LNCAP (cell line): ENCODE results near the gene CDH13.

Experiments used
- CTCF ChIP-seq: fragments of 450-650 bp; IDR thresholded peaks from 2 replicates; pipeline ENCODE4 v1.5.1; 2017; ENCODE audit warnings: mild to moderate bottlenecking

The CDH13 gene

DNA sequence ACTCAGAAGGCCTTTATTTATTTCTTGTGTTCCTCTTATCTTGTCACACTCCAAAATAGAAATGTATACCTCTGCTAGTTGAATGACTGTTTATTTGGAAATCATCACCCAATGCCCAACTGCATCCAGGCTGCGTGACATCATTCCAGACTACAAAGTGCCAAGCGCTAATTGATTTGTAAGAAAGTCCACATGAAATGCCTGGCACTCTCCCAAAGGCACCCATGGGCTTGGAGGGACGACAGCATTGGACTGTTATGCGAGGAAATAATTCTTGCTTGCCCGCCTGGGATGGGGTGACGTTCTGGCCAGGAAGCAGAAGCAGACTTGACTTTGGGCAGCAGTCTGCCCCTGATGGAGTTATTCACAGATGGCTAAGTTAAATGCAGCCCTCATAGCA lies 165.9 kb downstream of the CDH13 start:
- no peak for TF ChIP-seq CTCF

DNA sequence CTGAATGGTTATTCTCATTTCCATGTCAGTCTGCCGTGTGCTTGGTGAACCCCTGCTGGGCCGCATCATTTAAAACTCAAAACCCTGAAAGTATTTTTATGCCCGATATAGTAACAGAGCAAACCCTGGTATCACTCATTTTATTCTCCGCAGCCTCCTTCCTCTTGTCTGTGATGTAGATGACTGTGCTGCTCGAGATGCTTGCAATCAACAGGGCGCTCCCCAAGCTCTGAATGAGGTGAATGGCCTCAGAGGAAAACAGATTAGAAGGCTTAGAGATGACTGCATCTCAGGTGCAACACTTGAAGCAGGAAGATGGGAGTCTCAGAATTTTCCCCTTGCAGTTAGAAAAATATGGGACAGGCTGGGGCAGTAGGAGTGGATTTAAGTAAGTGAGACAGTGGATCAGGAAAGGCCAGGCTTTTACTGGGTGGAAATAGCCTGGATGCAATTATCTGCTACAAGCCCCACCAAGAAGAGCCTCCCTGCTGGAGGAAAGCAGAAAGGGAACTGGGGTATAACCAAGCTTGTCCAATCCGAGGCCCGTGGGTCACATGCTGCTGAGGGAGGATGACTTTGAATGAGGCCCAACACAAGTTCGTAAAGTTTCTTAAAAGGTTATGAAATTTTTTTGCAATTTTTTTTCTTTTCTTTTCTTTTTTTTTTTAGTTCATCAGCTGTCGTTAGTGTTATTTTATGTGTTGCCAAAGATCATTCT lies 166.9 kb downstream of the CDH13 start:
- no peak for TF ChIP-seq CTCF

DNA sequence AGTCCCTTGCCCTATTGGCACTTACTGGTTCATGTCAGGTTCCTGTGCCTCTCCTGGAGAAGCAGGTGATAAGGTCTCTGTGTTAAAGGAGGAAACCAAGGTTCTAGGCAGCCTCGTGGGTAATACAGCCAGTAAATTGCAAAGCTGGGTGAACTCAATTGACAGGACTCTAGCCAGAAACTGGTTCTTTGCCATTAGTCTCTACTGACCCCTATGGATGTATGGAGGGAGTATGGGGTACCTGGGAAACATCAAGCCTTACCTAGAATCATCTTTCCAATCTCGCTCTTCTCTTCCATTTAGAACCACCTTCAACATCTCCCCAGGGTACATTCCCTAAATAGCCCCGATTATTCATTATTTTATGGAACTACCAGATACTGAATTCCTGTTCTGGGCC lies 169.3 kb downstream of the CDH13 start:
- no peak for TF ChIP-seq CTCF

- no peak for TF ChIP-seq CTCF
Observed at GRCh38 chr16:82801361-82801760, 174.6 kb downstream of the CDH13 start.

DNA sequence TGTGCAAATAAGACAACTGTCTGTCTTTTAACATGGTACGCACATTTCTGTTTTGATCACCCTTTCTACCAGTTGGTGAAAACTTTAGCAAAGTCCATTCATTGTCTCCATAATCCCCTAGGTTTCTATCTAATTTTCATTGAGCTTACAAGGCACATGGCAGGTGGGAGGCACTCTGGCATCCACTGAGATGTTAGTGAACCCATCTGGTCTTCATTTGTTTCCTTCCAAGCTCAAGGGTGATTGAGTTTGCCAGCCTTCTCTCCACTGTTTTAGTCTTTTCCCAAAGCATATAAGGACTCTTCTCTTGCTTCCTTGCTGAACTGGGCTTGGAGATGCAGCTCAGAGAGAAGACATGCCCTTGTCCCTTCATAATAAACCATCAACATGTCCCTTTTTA lies 179.1 kb downstream of the CDH13 start:
- no peak for TF ChIP-seq CTCF

GRCh38 chr16:82807311-82807710 lies 180.5 kb downstream of the CDH13 start:
- no peak for TF ChIP-seq CTCF

DNA sequence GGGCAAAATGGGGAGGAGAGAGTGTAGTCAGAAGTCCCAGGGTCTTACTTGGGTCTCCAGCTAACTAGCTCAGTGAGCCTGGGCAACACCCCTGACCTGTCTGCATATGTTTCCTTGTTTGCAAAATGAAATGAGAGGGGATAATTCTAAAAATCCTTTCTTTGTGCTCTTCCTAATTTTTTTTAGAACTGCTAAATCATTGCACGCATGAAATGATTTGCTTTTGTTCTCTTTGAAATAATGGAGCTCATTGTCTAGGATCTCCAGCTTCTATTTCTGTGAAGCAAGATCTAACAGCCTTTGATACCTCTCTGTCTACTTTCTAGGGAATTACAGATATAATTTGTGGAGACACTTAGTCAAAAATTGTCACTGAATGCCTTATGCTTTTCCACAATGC lies 181.3 kb downstream of the CDH13 start:
- TF ChIP-seq CTCF: no peak

DNA sequence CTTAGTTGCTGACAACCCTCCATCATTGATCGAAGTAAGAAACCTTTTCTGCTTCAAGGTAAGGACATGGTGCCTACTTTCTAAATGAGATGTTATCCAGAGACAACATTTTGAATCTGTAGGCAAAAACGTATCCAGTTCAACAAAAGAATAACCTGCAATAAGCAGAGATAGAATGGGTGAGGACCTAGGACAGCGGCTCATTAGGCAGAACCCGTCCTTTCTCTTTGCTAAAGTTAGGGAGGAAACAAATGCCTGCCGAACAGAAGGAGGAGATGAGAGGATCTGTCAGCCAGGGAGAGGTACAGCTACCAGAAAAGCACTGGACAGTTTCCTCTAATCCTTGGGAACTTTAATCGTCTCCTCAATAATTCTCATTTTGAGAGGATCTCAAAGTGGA lies 183.3 kb downstream of the CDH13 start:
- TF ChIP-seq CTCF: no peak
